ENCODE data around the gene KRTAP3-2.

KRTAP3-2 gene

DNA sequence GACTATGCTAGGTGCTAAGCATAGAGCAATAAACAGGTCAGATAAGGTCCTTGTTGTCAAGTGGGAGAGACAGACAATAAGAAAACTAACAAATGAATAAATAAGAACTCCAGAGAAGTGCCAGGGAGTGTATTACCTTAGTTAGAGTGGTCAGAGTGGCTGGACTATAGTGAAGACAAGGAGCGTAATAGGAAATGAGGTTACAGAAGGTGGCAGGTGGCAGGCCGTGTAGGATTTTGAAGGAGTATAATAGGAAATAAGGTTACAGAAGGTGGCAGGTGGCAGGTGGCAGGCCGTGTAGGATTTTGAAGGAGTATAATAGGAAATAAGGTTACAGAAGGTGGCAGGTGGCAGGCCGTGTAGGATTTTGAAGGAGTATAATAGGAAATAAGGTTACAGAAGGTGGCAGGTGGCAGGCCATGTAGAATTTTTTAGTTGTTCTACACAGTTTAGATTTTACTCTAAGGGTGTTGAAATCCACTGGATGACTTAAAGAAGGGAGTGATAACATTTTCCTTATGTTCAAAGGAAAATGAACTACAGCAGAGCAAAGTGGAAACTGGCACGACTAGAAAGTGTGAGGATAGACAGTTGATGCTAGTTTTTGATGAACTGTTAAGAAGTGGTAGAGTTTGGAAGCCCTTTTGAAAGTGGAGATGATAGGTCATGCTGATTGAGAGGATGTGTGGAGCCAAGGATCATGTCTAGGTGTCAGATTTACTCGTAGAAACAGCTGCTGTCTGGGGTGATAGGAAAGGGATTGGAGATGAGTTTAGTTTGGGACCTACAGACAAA, 12.8 kb upstream of the KRTAP3-2 start:
- no peak for DNase-seq (ENCODE audit: low read depth in 1 of 2, low spot score in 1 of 2)

DNA sequence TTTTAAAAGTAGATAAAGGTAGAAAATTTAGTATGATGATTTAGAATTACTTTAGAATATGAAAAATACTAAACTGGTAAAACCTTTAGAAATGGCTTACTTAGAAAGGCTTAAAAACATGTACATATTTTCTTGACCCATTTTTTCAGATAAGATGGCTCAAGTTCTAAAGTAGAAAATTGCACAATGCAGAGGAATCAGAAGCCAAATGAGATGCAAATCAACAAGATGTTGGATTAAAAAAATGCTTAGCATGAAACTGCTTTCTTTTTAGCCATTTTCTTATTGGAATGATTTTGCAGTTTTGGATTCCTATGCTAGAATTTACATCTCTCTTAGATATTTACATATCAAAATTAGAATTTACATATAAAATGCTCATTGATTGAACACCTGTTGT, 10.7 kb upstream of the KRTAP3-2 start:
- DNase-seq (ENCODE audit: low read depth in 1 of 2, low spot score in 1 of 2), result no peak

GRCh38 chr17:41009936-41010335, 10.2 kb upstream of the KRTAP3-2 start:
- no peak for DNase-seq (ENCODE audit: low read depth in 1 of 2, low spot score in 1 of 2)

GRCh38 chr17:41009301-41009760, 9.6 kb upstream of the KRTAP3-2 start:
- no peak for DNase-seq (ENCODE audit: low read depth in 1 of 2, low spot score in 1 of 2)

DNA sequence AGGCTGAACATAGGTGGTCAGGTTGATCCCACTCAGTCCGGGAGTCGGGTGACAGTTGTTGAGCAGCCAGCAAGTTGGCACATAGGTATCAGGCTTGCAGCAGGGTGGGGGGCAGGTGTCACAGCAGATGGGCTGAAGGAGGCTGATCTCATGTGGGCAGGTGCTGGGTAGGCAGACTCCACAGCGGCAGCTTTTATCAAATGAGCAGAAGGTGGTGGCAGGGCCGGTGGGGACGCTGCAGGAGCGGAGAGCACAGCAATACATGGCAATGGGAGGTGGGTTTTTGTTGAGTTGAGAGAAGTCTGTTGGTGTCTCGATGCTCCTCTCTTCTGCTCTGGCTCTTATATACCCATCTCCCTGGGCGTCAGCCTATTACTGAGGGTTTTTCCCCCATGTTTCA, 9.1 kb upstream of the KRTAP3-2 start, which contains the start of gene KRTAP3-1:
TSS of gene KRTAP3-1 (minus strand) at position 318 of the 400 bp plus-strand sequence. CDS start at position 264, 54 bp downstream.
- DNase-seq (ENCODE audit: low read depth in 1 of 2, low spot score in 1 of 2), result no peak

- DNase-seq (ENCODE audit: low read depth in 1 of 2, low spot score in 1 of 2), result no peak
These were observed 4.7 kb upstream of the KRTAP3-2 start for GRCh38 chr17:41004397-41004796.

DNA sequence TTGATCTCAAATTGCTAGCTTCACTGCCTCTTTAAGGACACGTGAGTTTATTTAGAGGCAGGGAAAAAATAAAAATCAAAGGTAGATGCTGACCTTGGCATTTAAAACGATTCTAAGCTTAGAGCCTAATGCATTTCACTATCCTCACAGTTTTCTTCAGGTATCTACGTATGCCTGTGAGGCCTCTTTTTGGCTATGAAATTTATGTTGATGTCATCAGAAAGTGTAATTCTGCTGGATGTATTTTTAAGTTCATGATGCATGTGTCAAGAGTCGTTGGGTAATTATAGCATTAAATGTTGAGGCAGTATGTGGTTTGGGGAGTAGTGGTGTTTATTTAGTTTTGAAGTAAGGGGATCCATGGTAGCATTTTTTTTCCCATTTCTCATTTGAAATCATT, 4.2 kb upstream of the KRTAP3-2 start:
- no peak for DNase-seq (ENCODE audit: low read depth in 1 of 2, low spot score in 1 of 2)

- DNase-seq (ENCODE audit: low read depth in 1 of 2, low spot score in 1 of 2), result no peak
These were observed 3.1 kb upstream of the KRTAP3-2 start for GRCh38 chr17:41002814-41003213.

DNA sequence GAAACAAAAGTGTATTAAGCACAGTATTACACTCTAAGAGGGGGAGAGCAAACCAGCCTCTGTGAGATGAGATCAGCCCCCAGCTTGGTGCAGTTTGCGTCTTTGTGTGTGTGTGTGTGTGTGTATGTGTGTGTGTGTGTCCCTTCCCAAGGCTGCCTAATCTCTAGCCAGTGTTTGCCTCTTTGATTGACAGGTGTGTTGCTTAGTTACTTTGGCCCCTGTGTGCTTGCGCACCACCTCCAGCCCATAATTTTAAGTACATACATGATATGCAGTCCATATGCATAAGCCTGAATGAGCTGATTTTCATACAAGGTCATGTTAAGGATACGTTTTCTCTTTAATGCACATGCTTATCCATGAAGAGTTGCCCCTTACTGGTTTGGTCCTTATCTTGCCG, 2.1 kb upstream of the KRTAP3-2 start:
- DNase-seq (ENCODE audit: low read depth in 1 of 2, low spot score in 1 of 2), result no peak

- no peak for DNase-seq (ENCODE audit: low read depth in 1 of 2, low spot score in 1 of 2)
These were observed 2.3 kb downstream of the KRTAP3-2 start for GRCh38 chr17:40997361-40997760.

DNA sequence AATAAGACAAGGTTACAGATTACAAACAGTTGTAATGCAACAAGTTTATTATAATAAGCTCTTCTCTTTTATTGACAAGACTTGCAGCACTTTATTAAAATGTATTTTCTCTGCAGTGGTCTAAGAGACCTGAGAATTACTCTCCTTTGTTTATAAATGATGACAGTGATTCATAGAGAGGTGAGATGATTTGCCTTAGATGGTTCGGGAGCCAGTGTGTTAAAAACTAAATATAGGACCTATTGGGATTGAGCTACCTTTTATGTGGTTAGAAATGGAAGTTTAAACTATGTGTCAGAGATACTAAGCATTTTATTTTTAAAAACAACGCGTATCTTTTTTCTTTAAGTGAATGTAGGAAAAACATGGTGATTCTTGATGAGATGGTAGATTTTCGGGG, 2.9 kb downstream of the KRTAP3-2 start:
- DNase-seq (ENCODE audit: low read depth in 1 of 2, low spot score in 1 of 2), result no peak

GRCh38 chr17:40995116-40995515, 4.6 kb downstream of the KRTAP3-2 start:
- DNase-seq (ENCODE audit: low read depth in 1 of 2, low spot score in 1 of 2), result no peak

GRCh38 chr17:40993839-40994238, 5.9 kb downstream of the KRTAP3-2 start, which contains the start of gene KRTAP3-3:
Gene KRTAP3-3, minus strand, starts transcription at chr17:40994164. Its CDS starts 67 bp downstream, at chr17:40994097.
- no peak for DNase-seq (ENCODE audit: low read depth in 1 of 2, low spot score in 1 of 2)

DNA sequence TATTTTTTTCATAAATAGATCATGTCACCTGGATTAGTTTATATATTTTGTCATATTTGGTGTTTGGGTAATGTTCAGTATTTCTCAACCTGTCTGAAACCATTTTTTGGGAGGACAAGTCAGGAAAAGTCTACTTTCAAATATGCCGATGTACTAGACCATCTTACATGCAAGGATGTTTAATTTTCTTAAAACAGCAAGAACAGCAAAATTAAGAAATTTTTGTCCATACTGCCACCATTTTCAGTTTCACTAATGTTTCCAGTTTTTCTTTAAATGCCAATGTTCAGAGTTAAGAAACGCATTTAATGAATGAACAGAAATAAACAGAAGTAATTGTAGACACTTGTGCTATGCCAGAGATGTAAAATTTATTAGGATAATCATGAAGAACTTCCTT, 6.6 kb downstream of the KRTAP3-2 start:
- DNase-seq (ENCODE audit: low read depth in 1 of 2, low spot score in 1 of 2), result no peak

- DNase-seq (ENCODE audit: low read depth in 1 of 2, low spot score in 1 of 2), result no peak
These were observed 7.0 kb downstream of the KRTAP3-2 start for GRCh38 chr17:40992666-40993065.

GRCh38 chr17:40986920-40987319, 12.8 kb downstream of the KRTAP3-2 start:
- no peak for DNase-seq (ENCODE audit: low read depth in 1 of 2, low spot score in 1 of 2)

GRCh38 chr17:40984226-40984625, 15.5 kb downstream of the KRTAP3-2 start, which contains the start of gene KRT40:
Gene KRT40, minus strand, starts transcription at chr17:40984326. Its CDS starts 53 bp downstream, at chr17:40984273.
- DNase-seq (ENCODE audit: low read depth in 1 of 2, low spot score in 1 of 2), result no peak

DNA sequence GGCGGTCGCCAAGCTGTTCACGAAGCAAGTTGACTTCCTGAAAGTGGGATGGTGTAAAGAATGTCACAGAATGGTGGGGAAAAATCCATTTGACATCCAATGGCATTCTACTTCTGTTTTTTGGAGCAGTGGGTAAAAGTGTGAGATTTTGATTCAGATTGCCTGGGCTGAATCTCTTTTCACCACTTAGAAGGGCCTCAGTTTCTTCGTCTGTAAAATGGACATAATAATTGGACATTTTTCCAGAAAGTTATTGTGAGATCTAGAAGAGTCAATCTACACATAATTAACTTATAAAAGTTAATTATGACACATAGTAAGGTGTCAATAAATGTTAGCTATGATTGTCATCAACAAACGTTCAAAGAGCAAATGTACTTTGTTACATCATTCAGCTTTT, 18.6 kb downstream of the KRTAP3-2 start:
- no peak for DNase-seq (ENCODE audit: low read depth in 1 of 2, low spot score in 1 of 2)

- no peak for DNase-seq (ENCODE audit: low read depth in 1 of 2, low spot score in 1 of 2)
These were observed 19.1 kb downstream of the KRTAP3-2 start for GRCh38 chr17:40980596-40980995.

- no peak for DNase-seq (ENCODE audit: low read depth in 1 of 2, low spot score in 1 of 2)
These were observed 19.6 kb downstream of the KRTAP3-2 start for GRCh38 chr17:40980117-40980516.

GRCh38 chr17:40978575-40979151, 21.0 kb downstream of the KRTAP3-2 start:
- DNase-seq (ENCODE audit: low read depth in 1 of 2, low spot score in 1 of 2), result no peak

GRCh38 chr17:40975516-40975915, 24.2 kb downstream of the KRTAP3-2 start:
- no peak for DNase-seq (ENCODE audit: low read depth in 1 of 2, low spot score in 1 of 2)
